ENCODE measurements around the gene ST3GAL3. TPM values are rescaled to one million over a fixed set of nuclear protein-coding genes. Genes with fewer than 3 reads are reported as not detected.
"Not testable (repeated sequence)": the region's sequence is repeated elsewhere in the genome, so short reads cannot be mapped to it uniquely, and the experiment has no call there.

The ST3GAL3 gene
- total and polyA plus RNA-seq, 2 of the 13 experiments (the other 11 are each of a cell fraction or from before 2014, with no cell fraction given), result 5.1 to 8.1 TPM

DNA sequence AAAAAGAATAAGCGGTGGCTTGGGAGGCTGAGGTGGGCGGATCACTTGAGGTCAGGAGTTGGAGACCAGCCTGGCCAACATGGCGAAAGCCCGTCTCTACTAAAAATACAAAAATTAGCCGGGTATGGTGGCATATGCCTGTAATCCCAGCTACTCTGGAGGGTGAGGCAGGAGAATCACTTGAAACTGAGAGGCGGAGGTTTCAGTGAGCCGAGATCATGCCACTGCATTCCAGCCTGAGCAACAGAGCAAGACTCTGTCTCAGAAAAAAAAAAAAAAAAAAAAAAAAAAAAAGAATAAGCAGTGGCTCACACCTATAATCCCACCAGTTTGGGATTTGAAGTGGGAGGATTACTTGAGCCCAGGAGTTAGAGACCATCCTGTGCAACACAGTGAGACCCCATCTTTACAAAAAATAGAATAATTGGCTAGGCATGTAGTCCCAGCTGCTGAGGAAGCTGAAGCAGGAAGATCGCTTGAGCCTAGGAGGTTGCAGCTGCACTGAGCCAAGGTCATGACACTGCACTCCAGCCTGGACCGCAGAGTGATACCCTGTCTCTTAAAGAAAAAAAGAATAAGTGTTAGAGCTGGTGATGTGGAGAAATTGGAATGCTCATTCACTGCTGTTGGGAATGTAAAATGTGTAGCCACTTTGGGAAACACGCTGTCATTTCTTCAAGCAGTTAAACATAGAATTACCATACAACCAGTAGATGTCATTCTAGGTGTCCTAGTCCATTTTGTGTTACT lies 12.5 kb downstream of the ST3GAL3 start:
- H4K20me1 ChIP-seq (ENCODE audit: insufficient read depth, low read length); DNase-seq (ENCODE audit: low spot score); H3K27me3 ChIP-seq (ENCODE audit: control insufficient read depth in 1 of 2, insufficient read depth in 2 of 2, low read length in 2 of 2); POLR2A ChIA-PET; in situ Hi-C loops (cut with HindIII; ENCODE audit: extremely low pct_ligation_motif_present, low pct_unique_long_range_greater_than_20kb); H3K79me2 ChIP-seq (ENCODE audit: insufficient read depth, low read length); H3K9ac ChIP-seq (ENCODE audit: insufficient read depth, low read depth, low read length); H3K4me3 ChIP-seq (replicated peaks in 1 of 3; ENCODE audit: insufficient read depth in 1 of 3, low read depth in 2 of 3, low read length in 3 of 3); H3K4me2 ChIP-seq (ENCODE audit: low read depth, low read length); H3K36me3 ChIP-seq (replicated peaks in 1 of 2; ENCODE audit: control insufficient read depth in 1 of 2, insufficient read depth in 2 of 2, low read length in 2 of 2); H3K9me3 ChIP-seq (ENCODE audit: low read length); H3K27ac ChIP-seq (ENCODE audit: extremely low read length, insufficient read depth, low read length); intact Hi-C loops (cut with micrococcal nuclease; ENCODE audit: unreplicated experiment); H2AFZ ChIP-seq (ENCODE audit: low read length); ATAC-seq; CTCF ChIA-PET (ENCODE audit: low intra/inter-chr PET ratio, low total read pairs); FAIRE-seq; BruUV-seq (replicated peaks): not testable (repeated sequence)
- H3K4me1 ChIP-seq (ENCODE audit: insufficient read depth, low read length), result peaks cover 11% of the 10 kb centered on the region
- 97% methylated on average over 10 of the region's 10 CpGs for WGBS (ENCODE audit: low lambda C conversion rate)

GRCh38 chr1:43722810-43723209 lies 15.5 kb downstream of the ST3GAL3 start:
- in situ Hi-C loops (cut with HindIII; ENCODE audit: extremely low pct_ligation_motif_present, low pct_unique_long_range_greater_than_20kb), result no loop called here
- no peak for ATAC-seq
- ChIA-PET CTCF (ENCODE audit: low intra/inter-chr PET ratio, low total read pairs) (no interaction called here), POLR2A (no interaction called here)
- no peaks in the 10 kb centered on the region for H4K20me1 ChIP-seq (ENCODE audit: insufficient read depth, low read length)
- no peaks in the 10 kb centered on the region for H3K27me3 ChIP-seq (ENCODE audit: control insufficient read depth in 1 of 2, insufficient read depth in 2 of 2, low read length in 2 of 2)
- H3K4me1 ChIP-seq (ENCODE audit: insufficient read depth, low read length), result no peaks in the 10 kb centered on the region
- H3K36me3 ChIP-seq (replicated peaks in 1 of 2; ENCODE audit: control insufficient read depth in 1 of 2, insufficient read depth in 2 of 2, low read length in 2 of 2), result no peaks in the 10 kb centered on the region
- intact Hi-C loops (cut with micrococcal nuclease; ENCODE audit: unreplicated experiment), result no loop called here
- H3K9ac ChIP-seq (ENCODE audit: insufficient read depth, low read depth, low read length), result no peak overlapping the region
- no TSS peak for BruUV-seq (replicated peaks)
- H3K4me3 ChIP-seq (replicated peaks in 1 of 3; ENCODE audit: insufficient read depth in 1 of 3, low read depth in 2 of 3, low read length in 3 of 3), result no peak overlapping the region
- no peaks in the 10 kb centered on the region for H3K79me2 ChIP-seq (ENCODE audit: insufficient read depth, low read length)
- no peak overlapping the region for H3K4me2 ChIP-seq (ENCODE audit: low read depth, low read length)
- H3K27ac ChIP-seq (ENCODE audit: extremely low read length, insufficient read depth, low read length), result no peak overlapping the region
- H2AFZ ChIP-seq (ENCODE audit: low read length), result no peak overlapping the region
- H3K9me3 ChIP-seq (ENCODE audit: low read length), result no peaks in the 10 kb centered on the region
- 98% methylated on average over 2 of the region's 2 CpGs for WGBS (ENCODE audit: low lambda C conversion rate)
- no peak for DNase-seq (ENCODE audit: low spot score)
- no peak for FAIRE-seq
- TF ChIP-seq MYPOP (CRISPR knock-in tag; IDR thresholded peaks at IDR 0.05) (no peak), TOE1 (CRISPR knock-in tag; IDR thresholded peaks at IDR 0.05) (no peak), ZC3H13 (CRISPR knock-in tag; IDR thresholded peaks at IDR 0.05) (no peak), ZNF552 (CRISPR knock-in tag; IDR thresholded peaks at IDR 0.05; ENCODE audit: borderline replicate concordance) (no peak), GATAD1 (CRISPR knock-in tag; IDR thresholded peaks at IDR 0.05) (no peak), CEBPZ (IDR thresholded peaks at IDR 0.05; ENCODE audit: low read length) (no peak), PLRG1 (conservative IDR thresholded peaks at IDR 0.05) (no peak), CENPBD1 (CRISPR knock-in tag; IDR thresholded peaks at IDR 0.05; ENCODE audit: borderline replicate concordance, low read depth) (no peak), MYNN (CRISPR knock-in tag; IDR thresholded peaks at IDR 0.05; ENCODE audit: low read depth) (no peak), ZBTB14 (CRISPR knock-in tag; IDR thresholded peaks at IDR 0.05) (no peak)

All from HepG2 (cell line).